Amygdala (tissue), 56 donors: ENCODE data around the gene SRSF12.
"Not testable (repeated sequence)": the region's sequence is repeated elsewhere in the genome, so short reads cannot be mapped to it uniquely, and the experiment has no call there.

ENCODE experiments used
- DNase-seq, 56 donors: peaks; one replicate each; lab custom pipeline; 2025; lab: John Stamatoyannopoulos, UW

The SRSF12 gene

GRCh38 chr6:89079511-89080234, 38.2 kb downstream of the SRSF12 start:
- peak in 32 of 56 donors; percentile 3 to 55 (median 14) for DNase-seq

- DNase-seq = no peak
Observed at GRCh38 chr6:89073840-89074239, 44.0 kb downstream of the SRSF12 start.

- peak in 7 of 56 donors; percentile 10 to 64 (median 17) for DNase-seq
Observed at GRCh38 chr6:89073014-89073620, 44.8 kb downstream of the SRSF12 start.

GRCh38 chr6:89071036-89071435, 46.8 kb downstream of the SRSF12 start:
- no peak for DNase-seq

DNA sequence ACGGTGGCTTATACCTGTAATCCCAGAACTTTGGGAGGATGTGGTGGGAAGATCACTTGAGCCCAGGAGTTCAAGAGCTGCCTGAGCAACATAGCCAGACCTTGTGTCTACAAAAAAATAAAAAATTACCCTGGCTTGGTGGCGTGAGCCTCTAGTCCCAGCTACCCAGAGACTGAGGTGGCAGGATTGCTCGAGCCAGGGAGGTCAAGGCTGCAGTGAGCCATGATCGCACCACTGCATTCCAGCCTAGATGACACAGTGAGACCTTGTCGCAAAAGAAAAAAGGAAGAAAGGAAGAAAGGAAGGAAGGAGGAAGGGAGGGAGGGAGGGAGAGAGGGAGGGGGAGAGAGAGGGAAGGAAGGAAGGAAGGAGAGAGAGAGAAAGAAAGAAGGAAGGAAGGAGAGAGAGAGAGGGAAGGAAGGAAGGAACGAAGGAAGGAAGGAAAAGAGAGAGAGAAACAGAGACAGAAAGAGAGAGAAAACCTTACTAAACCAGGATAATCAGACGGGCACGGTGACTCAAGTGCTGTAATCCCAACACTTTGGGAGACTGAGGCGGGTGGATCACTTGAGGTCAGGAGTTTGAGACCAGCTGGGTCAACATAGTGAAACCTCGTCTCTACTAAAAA, 48.2 kb downstream of the SRSF12 start:
- DNase-seq = no peak

- no peak for DNase-seq
Observed at GRCh38 chr6:89068695-89069094, 49.2 kb downstream of the SRSF12 start.

- DNase-seq = no peak
Observed at GRCh38 chr6:89067796-89068195, 50.1 kb downstream of the SRSF12 start.

DNA sequence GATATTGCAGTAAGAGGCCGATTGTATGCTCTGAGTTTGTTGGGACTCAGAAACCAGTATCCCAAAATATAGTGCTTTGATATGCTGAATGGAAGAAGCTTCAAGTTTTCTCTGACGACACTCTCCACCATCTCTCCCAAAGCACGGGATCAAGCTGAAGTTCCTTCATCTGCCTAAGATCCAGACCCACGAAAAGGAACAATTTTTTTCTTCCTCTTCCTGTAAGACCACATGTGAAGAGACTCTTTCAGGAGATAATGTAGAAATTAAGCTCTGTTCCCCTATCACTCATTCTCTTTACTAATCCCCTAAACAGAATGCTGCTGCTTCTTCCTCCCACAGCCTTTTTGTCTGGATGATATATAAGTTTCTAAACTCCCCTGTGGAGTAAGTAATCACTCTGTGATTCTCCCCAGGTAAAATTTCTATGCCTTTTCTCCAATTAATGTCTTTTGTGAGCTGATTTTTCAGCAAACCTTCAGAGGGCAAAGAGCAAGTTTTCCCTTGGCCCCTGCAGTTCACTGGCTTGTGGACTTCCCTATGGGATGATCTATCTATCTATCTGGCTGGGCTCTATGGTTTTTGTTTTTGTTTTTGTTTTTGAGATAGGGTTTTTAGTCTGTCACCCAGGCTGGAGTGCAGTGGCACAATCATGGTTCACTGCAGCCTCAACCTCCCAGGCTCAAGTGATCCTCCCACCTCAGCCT, 50.8 kb downstream of the SRSF12 start:
- DNase-seq = peak in 1 of 56 donors; percentile 4

- DNase-seq = not testable (repeated sequence)
Observed at GRCh38 chr6:89066121-89066520, 51.8 kb downstream of the SRSF12 start.

DNA sequence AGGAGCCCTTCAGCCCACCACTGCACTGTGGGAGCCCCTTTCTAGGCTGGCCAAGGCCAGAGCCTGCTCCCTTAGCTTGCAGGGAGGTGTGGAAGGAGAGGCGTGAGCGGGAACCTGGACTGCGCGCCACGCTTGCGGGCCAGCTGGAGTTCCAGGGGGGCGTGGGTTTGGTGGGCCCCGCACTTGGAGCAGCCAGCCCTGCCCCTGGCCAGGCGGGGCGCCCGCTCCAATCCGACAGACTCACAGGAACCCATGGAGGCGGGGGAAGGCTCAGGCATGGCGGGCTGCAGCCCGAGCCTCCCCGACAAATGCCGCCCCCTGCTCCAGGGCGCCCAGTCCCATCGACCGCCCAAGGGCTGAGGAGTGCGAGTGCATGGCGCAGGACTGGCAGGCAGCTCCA, 52.9 kb downstream of the SRSF12 start:
- DNase-seq = not testable (repeated sequence)

- no peak for DNase-seq
Observed at GRCh38 chr6:89063881-89064280, 54.0 kb downstream of the SRSF12 start.

DNA sequence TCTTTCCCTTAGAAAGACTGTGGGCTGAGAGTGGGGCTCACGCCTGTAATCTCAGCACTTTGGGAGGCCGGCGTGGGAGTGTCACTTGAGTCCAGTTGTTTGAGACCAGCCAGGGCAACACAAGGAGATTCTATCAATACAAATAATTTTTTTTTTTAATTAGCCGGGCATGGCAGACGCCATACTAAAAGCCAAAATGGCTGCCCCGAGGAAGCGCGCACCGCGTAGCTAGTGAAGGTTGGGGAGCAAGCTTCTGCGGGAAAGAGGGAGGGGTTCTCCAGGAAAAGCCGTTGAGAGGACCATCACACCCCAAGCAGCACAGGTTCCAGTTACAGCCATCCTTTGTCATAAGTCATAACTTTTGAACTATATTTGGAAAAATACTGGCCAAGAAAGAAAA, 58.6 kb downstream of the SRSF12 start:
- no peak for DNase-seq

- DNase-seq = no peak
Observed at GRCh38 chr6:89058627-89059026, 59.2 kb downstream of the SRSF12 start.

DNA sequence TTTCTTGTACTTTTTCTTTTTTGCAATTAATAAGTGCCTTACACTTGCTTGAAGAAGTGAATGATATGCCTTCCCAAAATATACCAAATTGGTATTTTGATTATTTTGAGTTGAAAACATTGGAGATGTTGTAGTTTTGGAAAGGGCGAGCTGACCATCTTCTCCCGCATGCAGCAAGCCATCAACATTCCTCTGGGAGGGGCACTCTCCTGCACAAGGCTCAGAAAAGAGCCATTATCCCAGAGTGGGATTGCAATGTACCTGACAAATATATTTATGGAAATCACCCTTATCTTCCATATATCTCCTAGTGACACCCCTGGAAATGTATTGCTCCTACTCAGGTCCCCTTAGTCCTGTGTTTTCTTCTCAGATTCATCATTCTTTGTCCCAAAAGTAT, 60.1 kb downstream of the SRSF12 start:
- DNase-seq = no peak

GRCh38 chr6:89054208-89054607, 63.7 kb downstream of the SRSF12 start:
- DNase-seq = no peak

DNA sequence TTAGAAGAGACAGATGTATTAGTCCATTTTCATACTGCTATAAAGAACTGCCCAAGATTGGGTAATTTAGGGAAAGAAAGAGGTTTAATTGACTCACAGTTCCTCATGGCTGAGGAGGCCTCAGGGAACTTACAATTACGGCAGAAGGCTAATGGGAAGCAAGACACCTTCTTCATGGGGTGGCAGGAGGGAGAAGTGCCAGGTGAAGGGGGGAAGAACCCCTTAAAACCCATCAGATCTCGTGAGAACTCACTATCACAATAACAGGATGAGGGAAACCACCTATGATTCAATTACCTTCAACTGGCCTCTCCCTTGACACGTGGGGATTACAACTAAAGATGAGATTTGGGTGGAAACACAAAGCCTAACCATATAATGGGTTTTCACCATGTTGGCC, 66.2 kb downstream of the SRSF12 start:
- no peak for DNase-seq

DNA sequence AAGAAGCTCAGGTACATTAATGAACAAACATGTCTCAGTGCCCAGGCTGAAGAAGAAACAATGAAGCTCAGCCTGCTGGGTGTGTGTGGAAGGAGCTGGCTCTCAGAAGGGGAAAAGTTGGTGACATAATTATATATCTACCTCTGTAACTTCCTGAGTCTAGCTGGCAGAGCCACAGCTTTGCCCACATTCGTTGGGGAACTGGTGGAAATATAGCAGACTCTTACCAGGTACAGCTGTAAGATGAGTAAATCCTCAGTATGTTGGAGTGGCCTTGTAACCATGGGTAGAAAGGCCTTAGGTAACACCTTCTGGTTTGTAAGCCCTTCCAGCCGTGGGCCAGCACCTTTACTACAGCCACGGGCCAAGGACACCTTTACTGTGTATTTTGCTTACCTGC, 67.2 kb downstream of the SRSF12 start:
- DNase-seq = no peak

DNA sequence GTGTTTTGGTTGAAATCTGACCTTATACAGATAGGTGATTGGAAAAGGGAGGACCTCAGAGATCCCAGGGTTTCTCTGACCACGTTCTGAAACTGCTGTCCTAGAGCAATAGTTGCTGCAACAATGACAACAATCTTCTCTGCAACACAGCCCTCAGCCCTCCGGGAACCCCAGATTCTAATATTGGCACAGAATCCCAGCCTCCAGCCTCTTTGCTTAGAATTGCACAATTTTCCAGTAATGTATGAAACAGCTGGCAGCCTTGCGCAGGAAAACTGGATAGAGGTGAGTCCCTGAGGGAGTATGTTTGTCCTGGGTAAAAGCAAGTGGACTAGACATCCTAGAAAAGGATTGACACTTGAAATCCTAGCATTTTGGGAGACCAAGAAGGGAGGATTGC, 67.7 kb downstream of the SRSF12 start:
- no peak for DNase-seq

GRCh38 chr6:89048985-89049384, 68.9 kb downstream of the SRSF12 start:
- no peak for DNase-seq

DNA sequence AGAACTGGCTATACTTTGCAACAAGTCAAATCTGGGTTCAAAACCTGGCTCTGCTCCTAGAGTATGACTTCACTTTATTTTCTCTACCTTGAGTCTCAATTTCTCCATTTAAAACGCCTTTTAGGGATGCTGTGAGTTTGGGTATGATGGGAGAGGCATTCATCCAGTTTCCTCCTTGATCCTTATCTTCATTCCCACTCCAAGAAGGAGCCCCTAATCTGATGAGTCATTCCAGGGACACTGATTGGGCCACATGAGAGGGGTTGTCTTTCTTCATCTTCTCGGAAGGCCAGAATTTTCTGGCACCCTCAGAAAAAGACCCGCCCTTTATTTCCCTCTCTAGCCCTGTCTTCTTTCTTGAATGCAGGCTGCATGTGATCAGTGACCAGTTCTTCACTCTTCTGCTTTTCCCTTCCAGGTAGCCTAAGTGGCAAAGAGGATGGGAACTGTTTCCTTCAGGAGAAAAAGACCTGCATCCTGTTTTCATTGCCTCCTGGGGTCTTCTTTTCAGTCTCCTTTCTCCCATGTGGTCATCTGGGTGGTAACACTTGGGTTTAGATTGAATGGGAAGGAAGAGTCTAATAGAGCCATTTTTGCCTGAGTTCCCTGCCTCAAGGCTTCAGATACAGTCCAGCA, 69.5 kb downstream of the SRSF12 start:
- DNase-seq = no peak

DNA sequence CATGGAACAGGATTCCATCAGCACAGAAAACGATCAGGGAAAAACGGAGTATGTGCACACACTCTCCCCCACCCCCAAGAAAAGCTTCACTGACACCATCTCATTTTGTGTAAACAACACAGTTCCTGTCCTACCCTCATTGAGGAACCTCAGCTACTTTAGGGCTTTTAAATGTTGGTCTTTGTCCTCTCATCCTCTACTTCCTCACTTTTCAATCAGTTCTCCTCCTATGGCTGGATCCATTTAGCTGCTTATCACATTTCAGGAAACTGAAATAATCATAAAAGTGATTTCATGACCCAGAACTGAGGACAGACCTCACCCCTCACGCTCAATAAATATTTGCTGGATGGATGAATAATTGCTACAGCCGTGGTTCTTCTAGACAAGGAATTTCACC, 70.4 kb downstream of the SRSF12 start:
- no peak for DNase-seq
